Activated CD4-positive, alpha-beta T cell treated with anti-CD3 and anti-CD28 coated beads, Interleukin-2, amount 10 ng/mL, durations not matched to agents 7 days and 5 days (primary cell): ENCODE data around the gene MGAT2. TPM values are rescaled to one million over a fixed set of nuclear protein-coding genes. Genes with fewer than 3 reads are reported as not detected.
"Not testable (repeated sequence)": the region's sequence is repeated elsewhere in the genome, so short reads cannot be mapped to it uniquely, and the experiment has no call there.

ENCODE experiments used
- CTCF ChIA-PET: fragments of 350-600 bp; sonication (Branson Sonifier 250); formaldehyde crosslinking; loops from one replicate; lab custom pipeline; 2021; ENCODE audit warnings: antibody characterized with exemption; lab: Charles Lee
- POLR2A ChIA-PET: fragments of 350-600 bp; sonication (Branson Sonifier 250); formaldehyde crosslinking; loops from one replicate; lab custom pipeline; 2021; ENCODE audit warnings: antibody characterized with exemption; lab: Charles Lee
- DNase-seq: peaks from one replicate; pipeline ENCODE4 v3.0.0-alpha.2; 2020
- H3K27ac Mint-ChIP-seq: one replicate; pipeline ENCODE4 v1.8.0; 2021; ENCODE audit warnings: mild to moderate bottlenecking, moderate library complexity, mixed read lengths
- H3K27me3 Mint-ChIP-seq: one replicate; pipeline ENCODE4 v1.8.0; 2021; ENCODE audit warnings: mixed read lengths
- H3K36me3 Mint-ChIP-seq: one replicate; pipeline ENCODE4 v1.8.0; 2021; ENCODE audit warnings: low read depth, mixed read lengths
- H3K4me1 Mint-ChIP-seq: one replicate; pipeline ENCODE4 v1.8.0; 2021; ENCODE audit warnings: mixed read lengths
- H3K4me3 Mint-ChIP-seq: one replicate; pipeline ENCODE4 v1.8.0; 2021; ENCODE audit warnings: mild to moderate bottlenecking, moderate library complexity, mixed read lengths
- H3K9me3 Mint-ChIP-seq: one replicate; pipeline ENCODE4 v1.8.0; 2021; ENCODE audit warnings: mixed read lengths
- total RNA-seq, 2 experiments: library from RNA; stranded (reverse); gene quantifications; one replicate each; pipeline ENCODE4 v1.2.3, GENCODE V29; 2021

Gene MGAT2
- total RNA-seq, 2 experiments from 2014 or later, result 53.1 to 57.3 TPM

GRCh38 chr14:49636866-49637265 is 16.3 kb downstream of the MGAT2 start:
- H3K4me1 Mint-ChIP-seq, result peaks cover 44% of the 10 kb centered on the region
- no peaks in the 10 kb centered on the region for H3K27me3 Mint-ChIP-seq
- CTCF ChIA-PET, result interaction anchor here (0.9 to 1.3 kb wide), 2 partner anchors 210 to 225 kb away, joined by 3 read pairs; no protein-coding TSS in a partner anchor
- no peaks in the 10 kb centered on the region for H3K9me3 Mint-ChIP-seq
- H3K4me3 Mint-ChIP-seq, result no peak overlapping the region
- no peak for DNase-seq
- POLR2A ChIA-PET, result no interaction called here
- peaks cover 36% of the 10 kb centered on the region for H3K36me3 Mint-ChIP-seq
- H3K27ac Mint-ChIP-seq, result no peak overlapping the region

GRCh38 chr14:49637534-49638078 is 17.0 kb downstream of the MGAT2 start:
- DNase-seq, result no peak
- no peaks in the 10 kb centered on the region for H3K9me3 Mint-ChIP-seq
- no peaks in the 10 kb centered on the region for H3K27me3 Mint-ChIP-seq
- CTCF ChIA-PET, result interaction anchor here (0.9 to 1.3 kb wide), 4 partner anchors 26 to 225 kb away, joined by 3 to 8 read pairs (median 4); no protein-coding TSS in a partner anchor
- H3K36me3 Mint-ChIP-seq, result peaks cover 42% of the 10 kb centered on the region
- H3K27ac Mint-ChIP-seq, result no peak overlapping the region
- no peak overlapping the region for H3K4me3 Mint-ChIP-seq
- H3K4me1 Mint-ChIP-seq, result peaks cover 47% of the 10 kb centered on the region
- POLR2A ChIA-PET, result interaction anchor here (0.7 kb wide), 1 partner anchor 130 kb away, joined by 3 read pairs; the partner anchor contains the start of gene KLHDC2

- H3K4me1 Mint-ChIP-seq, result peaks cover 49% of the 10 kb centered on the region
- no peak overlapping the region for H3K27ac Mint-ChIP-seq
- no peak overlapping the region for H3K4me3 Mint-ChIP-seq
- H3K36me3 Mint-ChIP-seq, result peaks cover 47% of the 10 kb centered on the region
- CTCF ChIA-PET, result interaction anchor here (0.8 kb wide), 1 partner anchor 10 kb away, joined by 4 read pairs; no protein-coding TSS in a partner anchor
- POLR2A ChIA-PET, result no interaction called here
- H3K9me3 Mint-ChIP-seq, result no peaks in the 10 kb centered on the region
- no peaks in the 10 kb centered on the region for H3K27me3 Mint-ChIP-seq
- no peak for DNase-seq
Observed at GRCh38 chr14:49640540-49641417, 20.2 kb downstream of the MGAT2 start.

GRCh38 chr14:49641697-49642129 is 21.1 kb downstream of the MGAT2 start:
- H3K27ac Mint-ChIP-seq, result peak overlapping the region; percentile 33
- peaks cover 40% of the 10 kb centered on the region for H3K4me1 Mint-ChIP-seq
- POLR2A ChIA-PET, result no interaction called here
- no peaks in the 10 kb centered on the region for H3K27me3 Mint-ChIP-seq
- CTCF ChIA-PET, result no interaction called here
- H3K4me3 Mint-ChIP-seq, result no peak overlapping the region
- peaks cover 44% of the 10 kb centered on the region for H3K36me3 Mint-ChIP-seq
- no peak for DNase-seq
- H3K9me3 Mint-ChIP-seq, result no peaks in the 10 kb centered on the region

- ChIA-PET CTCF (interaction anchor here (0.6 to 1.0 kb wide), 3 partner anchors 7 to 107 kb away, joined by 4 to 5 read pairs (median 5); partner anchors contain the start of gene DNAAF2), POLR2A (no interaction called here)
- Mint-ChIP-seq H3K27me3 (no peaks in the 10 kb centered on the region), H3K4me1 (peaks cover 37% of the 10 kb centered on the region), H3K27ac (peak overlapping the region; percentile 67), H3K36me3 (peaks cover 45% of the 10 kb centered on the region), H3K4me3 (no peak overlapping the region), H3K9me3 (no peaks in the 10 kb centered on the region)
- no peak for DNase-seq
Observed at GRCh38 chr14:49642163-49642562, 21.6 kb downstream of the MGAT2 start.

GRCh38 chr14:49653508-49653907 is 32.9 kb downstream of the MGAT2 start:
- no peak for DNase-seq
- CTCF ChIA-PET, result interaction anchor here (0.7 kb wide), 1 partner anchor 15 kb away, joined by 3 read pairs; no protein-coding TSS in a partner anchor
- Mint-ChIP-seq H3K36me3 (peaks cover 15% of the 10 kb centered on the region), H3K27me3 (no peaks in the 10 kb centered on the region), H3K27ac (no peak overlapping the region), H3K9me3 (no peaks in the 10 kb centered on the region), H3K4me3 (no peak overlapping the region), H3K4me1 (no peaks in the 10 kb centered on the region)
- POLR2A ChIA-PET, result no interaction called here

GRCh38 chr14:49654511-49654910 is 33.9 kb downstream of the MGAT2 start:
- H3K27me3 Mint-ChIP-seq, result no peaks in the 10 kb centered on the region
- ChIA-PET POLR2A (no interaction called here), CTCF (interaction anchor here (0.6 to 1.0 kb wide), 2 partner anchors 20 to 31 kb away, joined by 3 to 4 read pairs; no protein-coding TSS in a partner anchor)
- H3K36me3 Mint-ChIP-seq, result peaks cover 13% of the 10 kb centered on the region
- H3K4me1 Mint-ChIP-seq, result no peaks in the 10 kb centered on the region
- no peak for DNase-seq
- no peak overlapping the region for H3K4me3 Mint-ChIP-seq
- no peak overlapping the region for H3K27ac Mint-ChIP-seq
- no peaks in the 10 kb centered on the region for H3K9me3 Mint-ChIP-seq

- H3K9me3 Mint-ChIP-seq, CTCF ChIA-PET, H3K4me1 Mint-ChIP-seq, DNase-seq, POLR2A ChIA-PET, H3K27me3 Mint-ChIP-seq, H3K27ac Mint-ChIP-seq, H3K4me3 Mint-ChIP-seq: not testable (repeated sequence)
- peaks cover 14% of the 10 kb centered on the region for H3K36me3 Mint-ChIP-seq
Observed at GRCh38 chr14:49657500-49657899, 36.9 kb downstream of the MGAT2 start.

GRCh38 chr14:49659526-49660455 is 39.2 kb downstream of the MGAT2 start:
- no peaks in the 10 kb centered on the region for H3K27me3 Mint-ChIP-seq
- no peak overlapping the region for H3K27ac Mint-ChIP-seq
- H3K9me3 Mint-ChIP-seq, result no peaks in the 10 kb centered on the region
- no peak for DNase-seq
- peaks cover 14% of the 10 kb centered on the region for H3K36me3 Mint-ChIP-seq
- ChIA-PET POLR2A (no interaction called here), CTCF (interaction anchor here (1.1 to 1.2 kb wide), 3 partner anchors 16 to 661 kb away, joined by 3 to 6 read pairs (median 5); no protein-coding TSS in a partner anchor)
- H3K4me3 Mint-ChIP-seq, result no peak overlapping the region
- no peaks in the 10 kb centered on the region for H3K4me1 Mint-ChIP-seq

- no peaks in the 10 kb centered on the region for H3K9me3 Mint-ChIP-seq
- peak overlapping the region; percentile 31 for H3K27ac Mint-ChIP-seq
- no peaks in the 10 kb centered on the region for H3K27me3 Mint-ChIP-seq
- POLR2A ChIA-PET, result no interaction called here
- no peak overlapping the region for H3K4me3 Mint-ChIP-seq
- peaks cover 2% of the 10 kb centered on the region for H3K4me1 Mint-ChIP-seq
- CTCF ChIA-PET, result interaction anchor here (0.6 to 1.5 kb wide), 5 partner anchors 14 to 192 kb away, joined by 3 to 5 read pairs (median 3); partner anchors contain the start of gene DNAAF2
- DNase-seq, result no peak
- H3K36me3 Mint-ChIP-seq, result peaks cover 42% of the 10 kb centered on the region
Observed at GRCh38 chr14:49670475-49670874, 49.9 kb downstream of the MGAT2 start.
